CD4-positive, alpha-beta memory T cell (primary cell): Measurements from ENCODE around the gene UNC5CL. TPM values are rescaled to one million over a fixed set of nuclear protein-coding genes. Genes with fewer than 3 reads are reported as not detected.

ENCODE experiments used
- CTCF ChIA-PET: fragments of 350-600 bp; sonication (Branson Sonifier 250); formaldehyde crosslinking; loops from one replicate; lab custom pipeline; 2021; ENCODE audit warnings: inconsistent platforms; ENCODE audit not compliant: partially characterized antibody; lab: Charles Lee
- POLR2A ChIA-PET: fragments of 350-600 bp; sonication (Branson Sonifier 250); formaldehyde crosslinking; loops from one replicate; lab custom pipeline; 2021; ENCODE audit not compliant: partially characterized antibody; lab: Charles Lee
- DNase-seq, 5 donors: peaks; one replicate each; pipeline versions ENCODE4 v3.0.0 to v3.0.0-alpha.2; 2020 to 2022; ENCODE audit warnings: mixed read lengths in 1 of 5
- H3K27ac ChIP-seq: one replicate; pipeline ENCODE4 v1.7.0; 2013; ENCODE audit warnings: low read depth, low read length
- H3K27me3 ChIP-seq: 2 replicates; pipeline ENCODE4 v1.7.0; 2013; ENCODE audit warnings: mild to moderate bottlenecking, low read length, moderate library complexity; ENCODE audit not compliant: insufficient read depth
- H3K36me3 ChIP-seq: 2 replicates; pipeline ENCODE4 v1.7.0; 2013; ENCODE audit warnings: mild to moderate bottlenecking, low read length, moderate library complexity; ENCODE audit not compliant: insufficient read depth
- H3K4me1 ChIP-seq: 2 replicates; pipeline ENCODE4 v1.7.0; 2013; ENCODE audit warnings: mild to moderate bottlenecking, low read length, moderate library complexity; ENCODE audit not compliant: insufficient read depth
- H3K4me3 ChIP-seq, 2 donors: one replicate each; pipeline ENCODE4 v1.7.0; 2013; ENCODE audit warnings: low read length in 2 of 2, mild to moderate bottlenecking in 1 of 2
- H3K9me3 ChIP-seq, 2 donors: one replicate each; pipeline ENCODE4 v1.7.0; 2013; ENCODE audit warnings: low read length in 2 of 2, control low read depth in 1 of 2; ENCODE audit not compliant: control insufficient read depth in 1 of 2
- H3K27ac Mint-ChIP-seq, 7 donors: one replicate each; pipeline ENCODE4 v1.8.0; 2020 to 2021; ENCODE audit warnings: mixed read lengths in 7 of 7, mild to moderate bottlenecking in 6 of 7, inconsistent platforms in 3 of 7, moderate library complexity in 3 of 7
- H3K27me3 Mint-ChIP-seq, 2 donors: one replicate each; pipeline ENCODE4 v1.8.0; 2020 to 2021; ENCODE audit warnings: mixed read lengths in 2 of 2
- H3K36me3 Mint-ChIP-seq, 2 donors: one replicate each; pipeline ENCODE4 v1.8.0; 2020 to 2021; ENCODE audit warnings: mixed read lengths in 2 of 2, inconsistent platforms in 1 of 2, mild to moderate bottlenecking in 1 of 2
- H3K4me1 Mint-ChIP-seq, 4 donors: one replicate each; pipeline ENCODE4 v1.8.0; 2020 to 2021; ENCODE audit warnings: mixed read lengths in 4 of 4, mild to moderate bottlenecking in 1 of 4
- H3K4me3 Mint-ChIP-seq, 8 donors: one replicate each; pipeline ENCODE4 v1.8.0; 2020 to 2021; ENCODE audit warnings: mixed read lengths in 8 of 8, mild to moderate bottlenecking in 7 of 8, moderate library complexity in 6 of 8, inconsistent platforms in 3 of 8
- H3K9me3 Mint-ChIP-seq, 8 donors: one replicate each; pipeline ENCODE4 v1.8.0; 2020 to 2021; ENCODE audit warnings: mixed read lengths in 8 of 8, mild to moderate bottlenecking in 5 of 8, inconsistent platforms in 3 of 8, moderate library complexity in 1 of 8
- intact Hi-C: fragments of 100-400 bp; cut with micrococcal nuclease; formaldehyde crosslinking; loops from one replicate; pipeline ENCODE4 v1.15.1; 2023
- polyA plus RNA-seq, 2 donors: library from polyadenylated mRNA; unstranded; fragments of 300-500 nt; fragmentation: Illumina TruSeq; gene quantifications; one replicate each; pipeline ENCODE4 v1.2.3, GENCODE V29; 2021
- total RNA-seq, 2 experiments: library from RNA; stranded (reverse); gene quantifications; one replicate each; pipeline ENCODE4 v1.2.3, GENCODE V29; 2021

UNC5CL gene
- total and polyA plus RNA-seq, 4 experiments from 2014 or later: 0.13 to 6.4 (median 3.5) TPM

GRCh38 chr6:41065550-41066026 is 26.6 kb upstream of the UNC5CL start:
- Mint-ChIP-seq H3K9me3 (no peaks in the 10 kb centered on the region), H3K27me3 (no peaks in the 10 kb centered on the region), H3K27ac (no peak overlapping the region), H3K4me3 (no peak overlapping the region), H3K4me1 (peaks cover 7 to 17% (median 11%) of the 10 kb centered on the region in 4 donors), H3K36me3 (peaks cover 58 to 70% of the 10 kb centered on the region in 2 donors)
- Histone ChIP-seq H3K4me3 (no peak overlapping the region), H3K4me1 (peaks cover 5% of the 10 kb centered on the region), H3K27me3 (no peaks in the 10 kb centered on the region), H3K9me3 (no peaks in the 10 kb centered on the region), H3K36me3 (peaks cover 32% of the 10 kb centered on the region), H3K27ac (no peak overlapping the region)
- ChIA-PET POLR2A (no interaction called here), CTCF (interaction anchor here (0.9 to 1.3 kb wide), 5 partner anchors 10 to 117 kb away, joined by 3 to 4 read pairs (median 3); no protein-coding TSS in a partner anchor)
- intact Hi-C loops: no loop called here
- DNase-seq: no peak

GRCh38 chr6:41064841-41065240 is 25.8 kb upstream of the UNC5CL start:
- H3K36me3 Mint-ChIP-seq: peaks cover 66 to 72% of the 10 kb centered on the region in 2 donors
- Histone ChIP-seq H3K27ac (no peak overlapping the region), H3K4me3 (no peak overlapping the region), H3K36me3 (peaks cover 31% of the 10 kb centered on the region), H3K27me3 (no peaks in the 10 kb centered on the region), H3K9me3 (no peaks in the 10 kb centered on the region), H3K4me1 (no peaks in the 10 kb centered on the region)
- H3K9me3 Mint-ChIP-seq: no peaks in the 10 kb centered on the region
- no peak for DNase-seq
- intact Hi-C loops: no loop called here
- POLR2A ChIA-PET: no interaction called here
- H3K27me3 Mint-ChIP-seq: no peaks in the 10 kb centered on the region
- H3K4me1 Mint-ChIP-seq: peaks cover 7 to 18% (median 7%) of the 10 kb centered on the region in 4 donors
- H3K4me3 Mint-ChIP-seq: no peak overlapping the region
- CTCF ChIA-PET: interaction anchor here (1.2 to 1.3 kb wide), 2 partner anchors 12 to 37 kb away, joined by 3 to 4 read pairs; partner anchors contain the start of gene APOBEC2
- H3K27ac Mint-ChIP-seq: no peak overlapping the region

- Histone ChIP-seq H3K27me3 (no peaks in the 10 kb centered on the region), H3K4me3 (no peak overlapping the region), H3K36me3 (peaks cover 22% of the 10 kb centered on the region), H3K4me1 (no peaks in the 10 kb centered on the region), H3K27ac (no peak overlapping the region), H3K9me3 (no peaks in the 10 kb centered on the region)
- Mint-ChIP-seq H3K27ac (no peak overlapping the region), H3K27me3 (no peaks in the 10 kb centered on the region), H3K4me1 (peaks cover 7 to 16% (median 7%) of the 10 kb centered on the region in 4 donors), H3K9me3 (no peaks in the 10 kb centered on the region), H3K36me3 (peaks cover 70 to 72% of the 10 kb centered on the region in 2 donors), H3K4me3 (no peak overlapping the region)
- ChIA-PET CTCF (interaction anchor here (1.0 to 1.3 kb wide), 3 partner anchors 11 to 60 kb away, joined by 3 to 4 read pairs (median 3); partner anchors contain the start of gene APOBEC2), POLR2A (interaction anchor here (1.7 kb wide), 1 partner anchor 11 kb away, joined by 4 read pairs; the partner anchor contains the start of gene APOBEC2)
- intact Hi-C loops: no loop called here
- DNase-seq: no peak
Measured at GRCh38 chr6:41063884-41064285, 24.9 kb upstream of the UNC5CL start.

- intact Hi-C loops: no loop called here
- ChIA-PET POLR2A (interaction anchor here (1.7 kb wide), 1 partner anchor 9 kb away, joined by 4 read pairs; the partner anchor contains the start of gene APOBEC2), CTCF (interaction anchor here (1.2 kb wide), 1 partner anchor 34 kb away, joined by 5 read pairs; no protein-coding TSS in a partner anchor)
- Mint-ChIP-seq H3K9me3 (no peaks in the 10 kb centered on the region), H3K27ac (no peak overlapping the region), H3K27me3 (no peaks in the 10 kb centered on the region), H3K36me3 (peaks cover 54 to 69% of the 10 kb centered on the region in 2 donors), H3K4me1 (peaks cover 5 to 9% (median 6%) of the 10 kb centered on the region in 4 donors), H3K4me3 (no peak overlapping the region)
- DNase-seq: no peak
- Histone ChIP-seq H3K4me3 (no peak overlapping the region), H3K36me3 (peaks cover 16% of the 10 kb centered on the region), H3K27me3 (no peaks in the 10 kb centered on the region), H3K27ac (no peak overlapping the region), H3K9me3 (no peaks in the 10 kb centered on the region), H3K4me1 (no peaks in the 10 kb centered on the region)
Measured at GRCh38 chr6:41062056-41062455, 23.0 kb upstream of the UNC5CL start.

- Mint-ChIP-seq H3K27me3 (no peaks in the 10 kb centered on the region), H3K36me3 (peaks cover 55 to 62% of the 10 kb centered on the region in 2 donors), H3K4me1 (peaks cover 0 to 4% (median under 1%) of the 10 kb centered on the region in 4 donors), H3K9me3 (no peaks in the 10 kb centered on the region), H3K27ac (no peak overlapping the region), H3K4me3 (no peak overlapping the region)
- Histone ChIP-seq H3K27ac (no peak overlapping the region), H3K36me3 (peaks cover 12% of the 10 kb centered on the region), H3K9me3 (no peaks in the 10 kb centered on the region), H3K4me1 (no peaks in the 10 kb centered on the region), H3K4me3 (no peak overlapping the region), H3K27me3 (no peaks in the 10 kb centered on the region)
- no peak for DNase-seq
- intact Hi-C loops: no loop called here
- ChIA-PET CTCF (no interaction called here), POLR2A (no interaction called here)
Measured at GRCh38 chr6:41061196-41061726, 22.2 kb upstream of the UNC5CL start.

GRCh38 chr6:41059556-41059955 is 20.5 kb upstream of the UNC5CL start:
- Histone ChIP-seq H3K9me3 (no peaks in the 10 kb centered on the region), H3K27me3 (no peaks in the 10 kb centered on the region), H3K36me3 (peaks cover 4% of the 10 kb centered on the region), H3K27ac (no peak overlapping the region), H3K4me3 (no peak overlapping the region), H3K4me1 (no peaks in the 10 kb centered on the region)
- CTCF ChIA-PET: interaction anchor here (1.0 to 2.4 kb wide), 3 partner anchors 8 to 32 kb away, joined by 3 to 10 read pairs (median 3); partner anchors contain the start of gene UNC5CL
- H3K27me3 Mint-ChIP-seq: no peaks in the 10 kb centered on the region
- H3K27ac Mint-ChIP-seq: no peak overlapping the region
- intact Hi-C loops: no loop called here
- DNase-seq: no peak
- peaks cover 48 to 64% of the 10 kb centered on the region in 2 donors for H3K36me3 Mint-ChIP-seq
- no peaks in the 10 kb centered on the region for H3K9me3 Mint-ChIP-seq
- no peak overlapping the region for H3K4me3 Mint-ChIP-seq
- POLR2A ChIA-PET: no interaction called here
- peaks cover 0 to 4% (median under 1%) of the 10 kb centered on the region in 4 donors for H3K4me1 Mint-ChIP-seq

GRCh38 chr6:41058783-41059181 is 19.8 kb upstream of the UNC5CL start:
- H3K4me1 ChIP-seq: no peaks in the 10 kb centered on the region
- POLR2A ChIA-PET: no interaction called here
- Mint-ChIP-seq H3K27me3 (no peaks in the 10 kb centered on the region), H3K4me1 (peaks cover 0 to 4% (median under 1%) of the 10 kb centered on the region in 4 donors), H3K4me3 (no peak overlapping the region), H3K27ac (peak overlapping the region in 1 of 7 donors; percentile 8), H3K9me3 (no peaks in the 10 kb centered on the region), H3K36me3 (peaks cover 42 to 58% of the 10 kb centered on the region in 2 donors)
- H3K27me3 ChIP-seq: no peaks in the 10 kb centered on the region
- CTCF ChIA-PET: interaction anchor here (1.3 to 2.4 kb wide), 2 partner anchors 9 to 31 kb away, joined by 3 to 10 read pairs; no protein-coding TSS in a partner anchor
- intact Hi-C loops: no loop called here
- DNase-seq: no peak
- H3K9me3 ChIP-seq: no peaks in the 10 kb centered on the region
- peaks cover 4% of the 10 kb centered on the region for H3K36me3 ChIP-seq
- no peak overlapping the region for H3K4me3 ChIP-seq
- H3K27ac ChIP-seq: no peak overlapping the region
